Hippocampal formation (tissue), 2 donors: ENCODE data around the gene MPC1L.
"Not testable (repeated sequence)": the region's sequence is repeated elsewhere in the genome, so short reads cannot be mapped to it uniquely, and the experiment has no call there.

Experiments used
- DNase-seq, 2 donors: peaks; one replicate each; lab custom pipeline; 2025; lab: John Stamatoyannopoulos, UW

MPC1L gene

GRCh38 chrX:40623139-40623536, at the start of gene MPC1L:
TSS of gene MPC1L (plus strand) at chrX:40623428. CDS start at chrX:40623566, 138 bp downstream.
- DNase-seq: no peak

GRCh38 chrX:40573763-40574162, 49.5 kb upstream of the MPC1L start:
- DNase-seq: no peak

GRCh38 chrX:40575411-40575810, 47.8 kb upstream of the MPC1L start:
- DNase-seq: not testable (repeated sequence)

GRCh38 chrX:40576291-40576690, 46.9 kb upstream of the MPC1L start:
- DNase-seq: no peak

GRCh38 chrX:40578039-40578695, 45.1 kb upstream of the MPC1L start:
- no peak for DNase-seq

GRCh38 chrX:40579141-40579540, 44.1 kb upstream of the MPC1L start:
- DNase-seq: no peak

GRCh38 chrX:40579900-40580536, 43.2 kb upstream of the MPC1L start:
- DNase-seq: no peak

- peak; percentile 89 for DNase-seq
Observed at GRCh38 chrX:40580537-40581335, 42.5 kb upstream of the MPC1L start, which contains the start of gene ATP6AP2. TSS of gene ATP6AP2 (plus strand) at chrX:40580970. CDS start at chrX:40581066, 96 bp downstream.

- no peak for DNase-seq
Observed at GRCh38 chrX:40581336-40581920, 41.8 kb upstream of the MPC1L start.

- not testable (repeated sequence) for DNase-seq
Observed at GRCh38 chrX:40582178-40582577, 41.0 kb upstream of the MPC1L start.

- no peak for DNase-seq
Observed at GRCh38 chrX:40582811-40583210, 40.4 kb upstream of the MPC1L start.

GRCh38 chrX:40587623-40588022, 35.6 kb upstream of the MPC1L start:
- not testable (repeated sequence) for DNase-seq

GRCh38 chrX:40589616-40590321, 33.5 kb upstream of the MPC1L start:
- not testable (repeated sequence) for DNase-seq

- DNase-seq: no peak
Observed at GRCh38 chrX:40603446-40603845, 19.8 kb upstream of the MPC1L start.

- no peak for DNase-seq
Observed at GRCh38 chrX:40607381-40607780, 15.8 kb upstream of the MPC1L start.

- no peak for DNase-seq
Observed at GRCh38 chrX:40612511-40612910, 10.7 kb upstream of the MPC1L start.

- DNase-seq: no peak
Observed at GRCh38 chrX:40615976-40616375, 7.3 kb upstream of the MPC1L start.

GRCh38 chrX:40617566-40617965, 5.7 kb upstream of the MPC1L start:
- DNase-seq: no peak

- no peak for DNase-seq
Observed at GRCh38 chrX:40622479-40623138, 619 bp upstream of the MPC1L start.

- DNase-seq: no peak
Observed at GRCh38 chrX:40623665-40624064, 437 bp downstream of the MPC1L start.

GRCh38 chrX:40625294-40625693, 2.1 kb downstream of the MPC1L start:
- DNase-seq: no peak
